K562 (cell line): ENCODE measurements around the gene NDUFB3. TPM values are rescaled to one million over a fixed set of nuclear protein-coding genes. Genes with fewer than 3 reads are reported as not detected.

ENCODE experiments used
- ARNT ChIP-seq, 2 experiments: fragments of 450-650 bp; IDR thresholded peaks; 2 replicates each; pipeline ENCODE4 v1.6.1; 2016; ENCODE audit warnings: mild to moderate bottlenecking in 1 of 2
- DPF2 ChIP-seq: fragments of 450-650 bp; IDR thresholded peaks from 2 replicates; pipeline ENCODE4 v1.6.1; 2016
- GATAD2A ChIP-seq: fragments of 450-650 bp; IDR thresholded peaks from 2 replicates; pipeline ENCODE4 v1.6.1; 2017
- GTF2F1 ChIP-seq: IDR thresholded peaks from 2 replicates; pipeline ENCODE4 v1.6.1; 2011; ENCODE audit warnings: low read depth, low read length, improper control_type of control experiment
- HDAC3 ChIP-seq: fragments of 450-650 bp; IDR thresholded peaks from 2 replicates; pipeline ENCODE4 v1.6.1; 2018; ENCODE audit warnings: borderline replicate concordance, mild to moderate bottlenecking, moderate library complexity; ENCODE audit not compliant: partially characterized antibody
- HOXB6 ChIP-seq: fragments of 250-450 bp; sonication (Bioruptor Pico); IDR thresholded peaks from 2 replicates; pipeline ENCODE4 v1.5.1; 2022; ENCODE audit warnings: mild to moderate bottlenecking, borderline replicate concordance
- ILF3 ChIP-seq: fragments of 450-650 bp; IDR thresholded peaks from 2 replicates; pipeline ENCODE4 v1.6.1; 2018; ENCODE audit warnings: antibody characterized with exemption, mild to moderate bottlenecking, moderate library complexity, borderline replicate concordance
- JUNB ChIP-seq: fragments of 450-650 bp; formaldehyde crosslinking; conservative IDR thresholded peaks from 2 replicates; pipeline ENCODE4 v1.4.0; 2020; ENCODE audit warnings: mild to moderate bottlenecking
- MCM7 ChIP-seq, 2 experiments: fragments of 450-650 bp; IDR thresholded peaks; 2 replicates each; pipeline ENCODE4 v1.6.1; 2016 to 2018
- PHF21A ChIP-seq: fragments of 450-650 bp; IDR thresholded peaks from 2 replicates; pipeline ENCODE4 v1.6.1; 2017; ENCODE audit warnings: low read depth, borderline replicate concordance
- PRMT5 ChIP-seq: sonication (generic); formaldehyde crosslinking; IDR thresholded peaks from 2 replicates; pipeline ENCODE4 v1.5.0; 2020; ENCODE audit warnings: missing genetic modification reagents
- PURB ChIP-seq: sonication (generic); formaldehyde crosslinking; IDR thresholded peaks from 2 replicates; pipeline ENCODE4 v1.9.0; 2021; ENCODE audit warnings: low read depth, mild to moderate bottlenecking, missing genetic modification reagents
- RBFOX2 ChIP-seq: fragments of 200-400 bp; formaldehyde crosslinking; IDR thresholded peaks from 2 replicates; pipeline ENCODE4 v1.6.1; 2017; ENCODE audit warnings: low read depth, mild to moderate bottlenecking, low read length, moderate library complexity
- SAFB ChIP-seq: fragments of 200-400 bp; formaldehyde crosslinking; IDR thresholded peaks from 2 replicates; pipeline ENCODE4 v1.6.1; 2017; ENCODE audit warnings: low read depth, low read length, borderline replicate concordance
- SMARCA5 ChIP-seq: fragments of 450-650 bp; IDR thresholded peaks from 2 replicates; pipeline ENCODE4 v1.6.1; 2016
- SRSF3 ChIP-seq: fragments of 200-400 bp; formaldehyde crosslinking; IDR thresholded peaks from 2 replicates; pipeline ENCODE4 v1.6.1; 2016; ENCODE audit warnings: mild to moderate bottlenecking, low read length, moderate library complexity; ENCODE audit not compliant: insufficient read depth
- TCF7L2 ChIP-seq: fragments of 150-350 bp; IDR thresholded peaks from 2 replicates; pipeline ENCODE4 v1.6.1; 2016; ENCODE audit warnings: low read depth, mild to moderate bottlenecking, low read length, moderate library complexity
- ZNF23 ChIP-seq: fragments of 250-450 bp; sonication (Bioruptor Pico); IDR thresholded peaks from 2 replicates; pipeline ENCODE4 v1.4.0; 2020; ENCODE audit warnings: mild to moderate bottlenecking
- ZNF311 ChIP-seq: fragments of 250-450 bp; sonication (Bioruptor Pico); IDR thresholded peaks from 2 replicates; pipeline ENCODE4 v1.4.0; 2020; ENCODE audit warnings: mild to moderate bottlenecking, moderate library complexity
- polyA plus RNA-seq, 8 experiments: library from polyadenylated mRNA; depleted of rRNA in 4 of 8; stranded (reverse) in 5 of 8; unstranded in 3 of 8; fragments of >200 nt; fragmentation: Nextera tagmentation in 2 of 8; fragmentation: Illumina TruSeq in 1 of 8; extraction: Ambion mirVana in 2 of 8; extraction: Trizol in 1 of 8; gene quantifications; 2 replicates each; pipeline versions ENCODE4 v1.2.1 to v1.2.3, GENCODE V29; 2011 to 2014; ENCODE audit warnings: inconsistent platforms in 1 of 8, missing spikeins in 1 of 8
- total RNA-seq, 7 experiments: library from RNA; depleted of rRNA in 6 of 7; stranded (reverse); fragments of >200 nt in 6 of 7; fragmentation: Illumina TruSeq in 2 of 7; extraction: Trizol in 2 of 7; gene quantifications; 2 replicates each; pipeline versions ENCODE4 v1.2.1 to v1.2.3, GENCODE V29; 2011 to 2021; ENCODE audit warnings: low replicate concordance in 1 of 7
- TF ChIP-seq, protein P1 (sequence below), 2 experiments: fragments of 450-650 bp in 1 of 2; sonication (generic) in 1 of 2; formaldehyde crosslinking in 1 of 2; IDR thresholded peaks in 1 of 2; conservative IDR thresholded peaks in 1 of 2; 2 replicates each; pipeline versions ENCODE4 v1.6.1 to v1.8.1; 2016 to 2023; ENCODE audit warnings: mild to moderate bottlenecking in 2 of 2, moderate library complexity in 2 of 2, inconsistent platforms in 1 of 2, missing genetic modification reagents in 1 of 2
- TF ChIP-seq, protein P2 (sequence below): fragments of 250-450 bp; sonication (Bioruptor Pico); IDR thresholded peaks from 2 replicates; pipeline ENCODE4 v1.8.0; 2021; ENCODE audit warnings: borderline replicate concordance, mild to moderate bottlenecking, moderate library complexity; ENCODE audit not compliant: poor library complexity, severe bottlenecking
- TF ChIP-seq, protein P3 (sequence below): fragments of 450-650 bp; IDR thresholded peaks from 2 replicates; pipeline ENCODE4 v1.6.1; 2016; ENCODE audit warnings: mild to moderate bottlenecking
- TF ChIP-seq, protein P4 (sequence below): fragments of 250-450 bp; sonication (Bioruptor Pico); IDR thresholded peaks from 2 replicates; pipeline ENCODE4 v1.8.0; 2022; ENCODE audit warnings: moderate library complexity, mild to moderate bottlenecking, inconsistent platforms
- TF ChIP-seq, protein P5 (sequence below): fragments of 450-650 bp; formaldehyde crosslinking; IDR thresholded peaks from 2 replicates; pipeline ENCODE4 v1.4.0; 2022; ENCODE audit warnings: mild to moderate bottlenecking, moderate library complexity

The NDUFB3 gene
- total and polyA plus RNA-seq, 9 of the 15 experiments (the other 6 are each of a cell fraction or from before 2014, with no cell fraction given): 126 to 786 (median 156) TPM

DNA sequence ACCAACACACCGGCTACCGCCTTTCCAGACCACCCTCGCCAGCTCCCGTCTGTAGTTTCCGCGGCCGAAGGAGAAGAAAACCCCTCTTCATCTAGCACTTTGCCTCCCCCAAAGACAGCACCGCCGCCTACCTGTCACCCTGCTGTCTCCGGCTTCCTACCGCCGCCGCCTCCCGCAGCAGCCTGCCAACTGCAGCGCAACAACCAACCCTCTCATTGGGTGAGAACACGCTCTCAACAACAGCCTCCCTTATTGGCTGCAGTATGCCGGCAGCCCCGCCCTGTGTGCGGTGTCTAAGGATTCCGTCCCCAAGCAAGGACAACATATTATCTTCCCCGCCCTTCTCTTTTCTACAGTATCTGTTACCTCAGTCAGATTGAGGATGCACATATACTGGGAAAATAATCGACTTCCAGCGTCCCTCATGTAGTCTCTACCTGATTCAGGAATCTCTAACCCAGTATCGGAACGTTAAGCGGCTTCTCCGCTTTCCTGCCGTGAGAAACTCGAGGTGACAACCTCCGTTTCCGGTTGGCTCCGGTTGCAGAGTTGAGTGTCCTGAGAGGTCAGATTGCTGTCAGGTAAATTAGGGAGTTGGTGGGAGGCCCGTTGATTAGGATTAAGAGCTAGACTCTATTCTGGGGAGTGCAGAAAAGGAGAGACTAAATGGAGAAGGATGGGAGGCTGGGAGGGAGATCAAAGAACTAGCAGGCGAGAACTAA, at the start of gene NDUFB3, which contains the start of gene HYCC2 (continued):
- TF ChIP-seq, protein P1, sequence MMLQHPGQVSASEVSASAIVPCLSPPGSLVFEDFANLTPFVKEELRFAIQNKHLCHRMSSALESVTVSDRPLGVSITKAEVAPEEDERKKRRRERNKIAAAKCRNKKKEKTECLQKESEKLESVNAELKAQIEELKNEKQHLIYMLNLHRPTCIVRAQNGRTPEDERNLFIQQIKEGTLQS (IDR thresholded peaks at IDR 0.05): peak; percentile 41; the same call in 1 of the 2 replicates
- TF ChIP-seq, protein P1 (CRISPR knock-in tag; conservative IDR thresholded peaks at IDR 0.05): 0 out of 2 replicates have a peak, but pooled peaks have one; percentile 41
- TF ChIP-seq, protein P2, sequence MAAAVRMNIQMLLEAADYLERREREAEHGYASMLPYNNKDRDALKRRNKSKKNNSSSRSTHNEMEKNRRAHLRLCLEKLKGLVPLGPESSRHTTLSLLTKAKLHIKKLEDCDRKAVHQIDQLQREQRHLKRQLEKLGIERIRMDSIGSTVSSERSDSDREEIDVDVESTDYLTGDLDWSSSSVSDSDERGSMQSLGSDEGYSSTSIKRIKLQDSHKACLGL (CRISPR knock-in tag): no peak
- peak; percentile 81 for TF ChIP-seq RBFOX2
- TF ChIP-seq HDAC3: peak; percentile 67
- TF ChIP-seq, protein P3, sequence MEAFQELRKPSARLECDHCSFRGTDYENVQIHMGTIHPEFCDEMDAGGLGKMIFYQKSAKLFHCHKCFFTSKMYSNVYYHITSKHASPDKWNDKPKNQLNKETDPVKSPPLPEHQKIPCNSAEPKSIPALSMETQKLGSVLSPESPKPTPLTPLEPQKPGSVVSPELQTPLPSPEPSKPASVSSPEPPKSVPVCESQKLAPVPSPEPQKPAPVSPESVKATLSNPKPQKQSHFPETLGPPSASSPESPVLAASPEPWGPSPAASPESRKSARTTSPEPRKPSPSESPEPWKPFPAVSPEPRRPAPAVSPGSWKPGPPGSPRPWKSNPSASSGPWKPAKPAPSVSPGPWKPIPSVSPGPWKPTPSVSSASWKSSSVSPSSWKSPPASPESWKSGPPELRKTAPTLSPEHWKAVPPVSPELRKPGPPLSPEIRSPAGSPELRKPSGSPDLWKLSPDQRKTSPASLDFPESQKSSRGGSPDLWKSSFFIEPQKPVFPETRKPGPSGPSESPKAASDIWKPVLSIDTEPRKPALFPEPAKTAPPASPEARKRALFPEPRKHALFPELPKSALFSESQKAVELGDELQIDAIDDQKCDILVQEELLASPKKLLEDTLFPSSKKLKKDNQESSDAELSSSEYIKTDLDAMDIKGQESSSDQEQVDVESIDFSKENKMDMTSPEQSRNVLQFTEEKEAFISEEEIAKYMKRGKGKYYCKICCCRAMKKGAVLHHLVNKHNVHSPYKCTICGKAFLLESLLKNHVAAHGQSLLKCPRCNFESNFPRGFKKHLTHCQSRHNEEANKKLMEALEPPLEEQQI: peak; percentile 86
- TF ChIP-seq, protein P4, sequence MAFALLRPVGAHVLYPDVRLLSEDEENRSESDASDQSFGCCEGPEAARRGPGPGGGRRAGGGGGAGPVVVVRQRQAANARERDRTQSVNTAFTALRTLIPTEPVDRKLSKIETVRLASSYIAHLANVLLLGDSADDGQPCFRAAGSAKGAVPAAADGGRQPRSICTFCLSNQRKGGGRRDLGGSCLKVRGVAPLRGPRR (CRISPR knock-in tag): no peak
- no peak for TF ChIP-seq ILF3
- TF ChIP-seq ZNF311 (CRISPR knock-in tag): no peak
- peak; percentile 33; the same call in 1 of the 2 replicates for TF ChIP-seq PHF21A
- peak in 1 of 2 experiments; percentile 2; a peak in 1 of 4 replicates for TF ChIP-seq MCM7 (IDR thresholded peaks at IDR 0.05)
- peak; percentile 90 to 95 for TF ChIP-seq ARNT (IDR thresholded peaks at IDR 0.05)
- TF ChIP-seq GTF2F1: 0 out of 2 replicates have a peak, but pooled peaks have one; percentile 29
- no peak for TF ChIP-seq PURB (CRISPR knock-in tag)
- TF ChIP-seq SAFB: no peak
- TF ChIP-seq SRSF3: no peak
- TF ChIP-seq HOXB6 (CRISPR knock-in tag): no peak
- no peak for TF ChIP-seq JUNB (CRISPR knock-in tag)
- TF ChIP-seq ZNF23 (CRISPR knock-in tag): no peak
- TF ChIP-seq, protein P5, sequence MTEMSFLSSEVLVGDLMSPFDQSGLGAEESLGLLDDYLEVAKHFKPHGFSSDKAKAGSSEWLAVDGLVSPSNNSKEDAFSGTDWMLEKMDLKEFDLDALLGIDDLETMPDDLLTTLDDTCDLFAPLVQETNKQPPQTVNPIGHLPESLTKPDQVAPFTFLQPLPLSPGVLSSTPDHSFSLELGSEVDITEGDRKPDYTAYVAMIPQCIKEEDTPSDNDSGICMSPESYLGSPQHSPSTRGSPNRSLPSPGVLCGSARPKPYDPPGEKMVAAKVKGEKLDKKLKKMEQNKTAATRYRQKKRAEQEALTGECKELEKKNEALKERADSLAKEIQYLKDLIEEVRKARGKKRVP (CRISPR knock-in tag): no peak
- no peak for TF ChIP-seq PRMT5 (CRISPR knock-in tag)
- TF ChIP-seq SMARCA5: no peak
- TF ChIP-seq DPF2: peak; percentile 39
- TF ChIP-seq TCF7L2: no peak
- TF ChIP-seq GATAD2A: no peak
